ENCODE data around the gene COPS7A. TPM values are rescaled to one million over a fixed set of nuclear protein-coding genes. Genes with fewer than 3 reads are reported as not detected.

The COPS7A gene, protein sequence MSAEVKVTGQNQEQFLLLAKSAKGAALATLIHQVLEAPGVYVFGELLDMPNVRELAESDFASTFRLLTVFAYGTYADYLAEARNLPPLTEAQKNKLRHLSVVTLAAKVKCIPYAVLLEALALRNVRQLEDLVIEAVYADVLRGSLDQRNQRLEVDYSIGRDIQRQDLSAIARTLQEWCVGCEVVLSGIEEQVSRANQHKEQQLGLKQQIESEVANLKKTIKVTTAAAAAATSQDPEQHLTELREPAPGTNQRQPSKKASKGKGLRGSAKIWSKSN
- polyA plus RNA-seq (2013, experiment 1 of 2), result 65.6 TPM
- 66.6 TPM for polyA plus RNA-seq (2013, experiment 2 of 2)

DNA sequence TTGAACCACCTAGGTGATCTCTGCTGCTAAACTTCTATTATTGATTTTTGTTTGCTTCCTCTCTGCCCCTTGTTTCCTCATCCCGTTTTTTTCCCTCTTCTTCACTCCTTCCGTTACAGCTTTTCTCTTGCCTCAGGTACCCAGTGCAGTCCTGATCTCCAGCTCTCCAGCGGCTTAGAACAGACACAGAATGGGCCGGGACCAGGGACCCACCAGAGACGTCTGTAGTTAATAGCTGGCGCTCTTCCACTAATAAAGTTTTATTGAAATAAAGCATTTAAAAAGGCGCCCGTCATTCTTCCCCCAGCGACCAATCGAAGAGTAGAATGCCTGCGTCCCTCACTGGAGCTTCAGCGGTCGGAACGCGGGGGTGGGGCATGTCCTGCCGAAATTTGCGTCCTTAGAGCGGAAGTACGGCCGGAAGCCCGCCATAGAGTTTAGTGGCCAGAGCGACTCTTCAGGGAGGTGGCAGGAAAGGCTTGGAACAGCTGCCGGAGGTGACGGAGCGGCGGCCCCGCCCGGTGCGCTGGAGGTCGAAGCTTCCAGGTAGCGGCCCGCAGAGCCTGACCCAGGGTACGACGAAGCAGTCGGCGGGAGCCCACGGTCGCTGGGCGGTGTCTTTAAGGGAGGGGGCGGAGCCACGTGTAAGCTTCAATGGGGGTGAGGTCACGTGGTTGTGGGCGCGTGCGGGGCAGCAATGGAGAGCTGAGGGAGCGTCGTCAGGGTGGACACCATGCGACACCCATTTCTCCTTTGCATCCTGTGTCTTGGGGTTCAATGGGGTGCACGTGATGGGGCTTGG lies at the start of gene COPS7A:
Gene COPS7A (plus strand): TSS at position 440 of the 802 bp plus-strand sequence. CDS start 611 bp downstream, outside the sequence.
- H2BK5ac ChIP-seq (ENCODE audit: low read depth, low read length, poor library complexity, severe bottlenecking), result no peak within 1 kb of the TSS
- peak within 1 kb of the TSS; percentile 12 for H4K91ac ChIP-seq (ENCODE audit: low read length)
- under 1% methylated on average over 48 of the region's 49 CpGs for WGBS
- H2BK15ac ChIP-seq (ENCODE audit: low read depth, poor library complexity, severe bottlenecking), result no peak within 1 kb of the TSS
- H2AFZ ChIP-seq (ENCODE audit: low read depth, low read length), result peak within 1 kb of the TSS; percentile 80
- peak within 1 kb of the TSS; percentile 97 for H4K8ac ChIP-seq (ENCODE audit: low read length)
- peak within 1 kb of the TSS; percentile 87 for H3K9ac ChIP-seq (ENCODE audit: low read length)
- H3K9me3 ChIP-seq (ENCODE audit: control insufficient read depth, low read length), result no peaks in the 10 kb centered on the region
- peak within 1 kb of the TSS; percentile 17 for H2AK5ac ChIP-seq (ENCODE audit: low read length, severe bottlenecking)
- peaks cover 6% of the 10 kb centered on the region for H3K4me1 ChIP-seq (ENCODE audit: control insufficient read depth, insufficient read depth, low read depth, low read length)
- H3K27me3 ChIP-seq (ENCODE audit: control insufficient read depth in 1 of 2, insufficient read depth in 1 of 2, low read length in 2 of 2), result no peaks in the 10 kb centered on the region
- H3K79me1 ChIP-seq (replicated peaks; ENCODE audit: low read length, poor library complexity, severe bottlenecking), result peaks cover 14% of the 10 kb centered on the region
- peak; percentile 97 for DNase-seq
- peak within 1 kb of the TSS; percentile 85 for H3K4me2 ChIP-seq (ENCODE audit: low read length, poor library complexity, severe bottlenecking)
- peak within 1 kb of the TSS; percentile 63 to 96 for H3K4me3 ChIP-seq (ENCODE audit: insufficient read depth in 1 of 2, low read depth in 1 of 2, low read length in 2 of 2)
- peak within 1 kb of the TSS; percentile 29 to 88 for H3K4ac ChIP-seq (ENCODE audit: low read depth in 1 of 2, low read length in 2 of 2)
- no peak within 1 kb of the TSS for H2BK12ac ChIP-seq (ENCODE audit: low read length in 2 of 2)
- peak within 1 kb of the TSS in 1 of 2 experiments; percentile 83 for H3K14ac ChIP-seq (ENCODE audit: low read length in 2 of 2)
- H3K23ac ChIP-seq (ENCODE audit: low read length in 2 of 2), result no peak within 1 kb of the TSS
- peak within 1 kb of the TSS; percentile 84 to 95 for H3K18ac ChIP-seq (ENCODE audit: low read depth in 1 of 2, low read length in 2 of 2)
- peaks cover 10 to 21% of the 10 kb centered on the region in 2 experiments for H3K36me3 ChIP-seq (ENCODE audit: control insufficient read depth in 1 of 2, insufficient read depth in 2 of 2, low read depth in 1 of 2, low read length in 2 of 2)
- no peak within 1 kb of the TSS for H2BK120ac ChIP-seq (ENCODE audit: low read depth, low read length)
- peak within 1 kb of the TSS; percentile 94 for H3K27ac ChIP-seq (ENCODE audit: low read length, poor library complexity, severe bottlenecking)

- no peak overlapping the region for H3K23ac ChIP-seq (ENCODE audit: low read length in 2 of 2)
- no peak overlapping the region for H2AK5ac ChIP-seq (ENCODE audit: low read length, severe bottlenecking)
- no peak overlapping the region for H3K4me3 ChIP-seq (ENCODE audit: insufficient read depth in 1 of 2, low read depth in 1 of 2, low read length in 2 of 2)
- H3K4me2 ChIP-seq (ENCODE audit: low read length, poor library complexity, severe bottlenecking), result no peak overlapping the region
- H3K9ac ChIP-seq (ENCODE audit: low read length), result no peak overlapping the region
- H3K79me1 ChIP-seq (replicated peaks; ENCODE audit: low read length, poor library complexity, severe bottlenecking), result peaks cover 54% of the 10 kb centered on the region
- H3K36me3 ChIP-seq (ENCODE audit: control insufficient read depth in 1 of 2, insufficient read depth in 2 of 2, low read depth in 1 of 2, low read length in 2 of 2), result peaks cover 51 to 90% of the 10 kb centered on the region in 2 experiments
- no peak for DNase-seq
- no peak overlapping the region for H2AFZ ChIP-seq (ENCODE audit: low read depth, low read length)
- no peak overlapping the region for H2BK12ac ChIP-seq (ENCODE audit: low read length in 2 of 2)
- H4K91ac ChIP-seq (ENCODE audit: low read length), result no peak overlapping the region
- WGBS, result 97% methylated on average over 5 of the region's 5 CpGs
- H3K18ac ChIP-seq (ENCODE audit: low read depth in 1 of 2, low read length in 2 of 2), result no peak overlapping the region
- no peaks in the 10 kb centered on the region for H3K4me1 ChIP-seq (ENCODE audit: control insufficient read depth, insufficient read depth, low read depth, low read length)
- H4K8ac ChIP-seq (ENCODE audit: low read length), result no peak overlapping the region
- H3K4ac ChIP-seq (ENCODE audit: low read depth in 1 of 2, low read length in 2 of 2), result no peak overlapping the region
- H3K14ac ChIP-seq (ENCODE audit: low read length in 2 of 2), result no peak overlapping the region
- no peaks in the 10 kb centered on the region for H3K27me3 ChIP-seq (ENCODE audit: control insufficient read depth in 1 of 2, insufficient read depth in 1 of 2, low read length in 2 of 2)
- H3K9me3 ChIP-seq (ENCODE audit: control insufficient read depth, low read length), result no peaks in the 10 kb centered on the region
- no peak overlapping the region for H2BK5ac ChIP-seq (ENCODE audit: low read depth, low read length, poor library complexity, severe bottlenecking)
- no peak overlapping the region for H2BK15ac ChIP-seq (ENCODE audit: low read depth, poor library complexity, severe bottlenecking)
- no peak overlapping the region for H2BK120ac ChIP-seq (ENCODE audit: low read depth, low read length)
- no peak overlapping the region for H3K27ac ChIP-seq (ENCODE audit: low read length, poor library complexity, severe bottlenecking)
Observed at GRCh38 chr12:6676962-6677361, 46.9 kb upstream of the COPS7A start.

GRCh38 chr12:6684609-6685008 lies 39.2 kb upstream of the COPS7A start:
- Histone ChIP-seq H3K9ac (ENCODE audit: low read length) (no peak overlapping the region), H3K18ac (ENCODE audit: low read depth in 1 of 2, low read length in 2 of 2) (no peak overlapping the region), H2AFZ (ENCODE audit: low read depth, low read length) (no peak overlapping the region), H3K27me3 (ENCODE audit: control insufficient read depth in 1 of 2, insufficient read depth in 1 of 2, low read length in 2 of 2) (no peaks in the 10 kb centered on the region), H3K14ac (ENCODE audit: low read length in 2 of 2) (no peak overlapping the region), H2BK5ac (ENCODE audit: low read depth, low read length, poor library complexity, severe bottlenecking) (no peak overlapping the region), H3K4me3 (ENCODE audit: insufficient read depth in 1 of 2, low read depth in 1 of 2, low read length in 2 of 2) (no peak overlapping the region), H3K4me2 (ENCODE audit: low read length, poor library complexity, severe bottlenecking) (no peak overlapping the region), H3K79me1 (replicated peaks; ENCODE audit: low read length, poor library complexity, severe bottlenecking) (peaks cover 7% of the 10 kb centered on the region), H2BK120ac (ENCODE audit: low read depth, low read length) (no peak overlapping the region), H3K36me3 (ENCODE audit: control insufficient read depth in 1 of 2, insufficient read depth in 2 of 2, low read depth in 1 of 2, low read length in 2 of 2) (peaks cover 22 to 32% of the 10 kb centered on the region in 2 experiments), H3K4ac (ENCODE audit: low read depth in 1 of 2, low read length in 2 of 2) (no peak overlapping the region), H3K4me1 (ENCODE audit: control insufficient read depth, insufficient read depth, low read depth, low read length) (peaks cover 2% of the 10 kb centered on the region), H3K23ac (ENCODE audit: low read length in 2 of 2) (no peak overlapping the region), H4K8ac (ENCODE audit: low read length) (no peak overlapping the region), H2BK15ac (ENCODE audit: low read depth, poor library complexity, severe bottlenecking) (no peak overlapping the region), H2AK5ac (ENCODE audit: low read length, severe bottlenecking) (no peak overlapping the region), H2BK12ac (ENCODE audit: low read length in 2 of 2) (no peak overlapping the region), H4K91ac (ENCODE audit: low read length) (no peak overlapping the region), H3K9me3 (ENCODE audit: control insufficient read depth, low read length) (no peaks in the 10 kb centered on the region), H3K27ac (ENCODE audit: low read length, poor library complexity, severe bottlenecking) (no peak overlapping the region)
- peak; percentile 41 for DNase-seq
- WGBS, result 67% methylated on average over 6 of the region's 6 CpGs

- H2AFZ ChIP-seq (ENCODE audit: low read depth, low read length), result no peak overlapping the region
- no peaks in the 10 kb centered on the region for H3K27me3 ChIP-seq (ENCODE audit: control insufficient read depth in 1 of 2, insufficient read depth in 1 of 2, low read length in 2 of 2)
- H2BK120ac ChIP-seq (ENCODE audit: low read depth, low read length), result no peak overlapping the region
- no peaks in the 10 kb centered on the region for H3K9me3 ChIP-seq (ENCODE audit: control insufficient read depth, low read length)
- no peak overlapping the region for H2BK12ac ChIP-seq (ENCODE audit: low read length in 2 of 2)
- no peak overlapping the region for H4K8ac ChIP-seq (ENCODE audit: low read length)
- H3K23ac ChIP-seq (ENCODE audit: low read length in 2 of 2), result no peak overlapping the region
- no peak overlapping the region for H3K27ac ChIP-seq (ENCODE audit: low read length, poor library complexity, severe bottlenecking)
- H3K4me3 ChIP-seq (ENCODE audit: insufficient read depth in 1 of 2, low read depth in 1 of 2, low read length in 2 of 2), result no peak overlapping the region
- WGBS, result 93% methylated on average over 3 of the region's 3 CpGs
- H2AK5ac ChIP-seq (ENCODE audit: low read length, severe bottlenecking), result no peak overlapping the region
- H3K9ac ChIP-seq (ENCODE audit: low read length), result peak overlapping the region; percentile 24
- no peak overlapping the region for H2BK15ac ChIP-seq (ENCODE audit: low read depth, poor library complexity, severe bottlenecking)
- H3K36me3 ChIP-seq (ENCODE audit: control insufficient read depth in 1 of 2, insufficient read depth in 2 of 2, low read depth in 1 of 2, low read length in 2 of 2), result peaks cover 12 to 25% of the 10 kb centered on the region in 2 experiments
- no peak overlapping the region for H3K4ac ChIP-seq (ENCODE audit: low read depth in 1 of 2, low read length in 2 of 2)
- H3K4me2 ChIP-seq (ENCODE audit: low read length, poor library complexity, severe bottlenecking), result no peak overlapping the region
- no peak overlapping the region for H3K18ac ChIP-seq (ENCODE audit: low read depth in 1 of 2, low read length in 2 of 2)
- DNase-seq, result no peak
- H3K4me1 ChIP-seq (ENCODE audit: control insufficient read depth, insufficient read depth, low read depth, low read length), result peaks cover 7% of the 10 kb centered on the region
- H4K91ac ChIP-seq (ENCODE audit: low read length), result no peak overlapping the region
- H2BK5ac ChIP-seq (ENCODE audit: low read depth, low read length, poor library complexity, severe bottlenecking), result no peak overlapping the region
- peaks cover 6% of the 10 kb centered on the region for H3K79me1 ChIP-seq (replicated peaks; ENCODE audit: low read length, poor library complexity, severe bottlenecking)
- no peak overlapping the region for H3K14ac ChIP-seq (ENCODE audit: low read length in 2 of 2)
Observed at GRCh38 chr12:6685814-6686213, 38.0 kb upstream of the COPS7A start.
